NCI-H226 (cell line): ENCODE data around the gene EMC9.
A peak's percentile ranks its signal among the peaks of the same experiment; 100 is the strongest.

Source experiments
- DNase-seq: peaks from one replicate; pipeline ENCODE4 v3.0.0-alpha.2; 2015

Gene EMC9

GRCh38 chr14:24130717-24131548, 10.5 kb downstream of the EMC9 start:
- DNase-seq = no peak

- no peak for DNase-seq
Observed at GRCh38 chr14:24130380-24130716, 11.0 kb downstream of the EMC9 start, which contains the start of gene FITM1. Gene FITM1 (plus strand): TSS chr14:24130659. CDS start chr14:24131564, 905 bp downstream.

GRCh38 chr14:24129410-24129998, 11.9 kb downstream of the EMC9 start:
- DNase-seq = no peak

GRCh38 chr14:24127673-24128072, 13.7 kb downstream of the EMC9 start:
- no peak for DNase-seq

GRCh38 chr14:24126939-24127338, 14.5 kb downstream of the EMC9 start:
- DNase-seq = no peak

- DNase-seq = no peak
Observed at GRCh38 chr14:24123424-24124417, 17.7 kb downstream of the EMC9 start.

- DNase-seq = no peak
Observed at GRCh38 chr14:24122898-24123297, 18.5 kb downstream of the EMC9 start.

GRCh38 chr14:24122416-24122815, 19.0 kb downstream of the EMC9 start:
- no peak for DNase-seq

- no peak for DNase-seq
Observed at GRCh38 chr14:24121210-24121609, 20.2 kb downstream of the EMC9 start.

GRCh38 chr14:24119691-24120090, 21.7 kb downstream of the EMC9 start:
- no peak for DNase-seq

- no peak for DNase-seq
Observed at GRCh38 chr14:24117179-24117578, 24.2 kb downstream of the EMC9 start.

- DNase-seq = no peak
Observed at GRCh38 chr14:24116128-24116814, 25.1 kb downstream of the EMC9 start.

GRCh38 chr14:24115422-24116127, 25.8 kb downstream of the EMC9 start:
- no peak for DNase-seq

- DNase-seq = peak; percentile 99
Observed at GRCh38 chr14:24114532-24115421, 26.6 kb downstream of the EMC9 start, which contains the start of the genes DCAF11 and NRL. Gene DCAF11 (plus strand): TSS chr14:24114777. CDS start chr14:24115595, 818 bp downstream. Gene NRL (minus strand): TSS chr14:24114949. CDS start chr14:24082848, 32,101 bp downstream.

- peak; percentile 80 for DNase-seq
Observed at GRCh38 chr14:24113801-24114531, 27.4 kb downstream of the EMC9 start.

GRCh38 chr14:24113379-24113800, 28.0 kb downstream of the EMC9 start:
- DNase-seq = no peak

GRCh38 chr14:24110523-24110922, 30.9 kb downstream of the EMC9 start:
- no peak for DNase-seq

GRCh38 chr14:24110060-24110459, 31.3 kb downstream of the EMC9 start:
- DNase-seq = no peak

- DNase-seq = no peak
Observed at GRCh38 chr14:24108336-24108874, 33.0 kb downstream of the EMC9 start.
